Loucy (cell line): ENCODE measurements around the gene DRD2.

ENCODE experiments used
- H2AFZ ChIP-seq: fragments of 200-600 bp; sonication (generic); 2 replicates; pipeline ENCODE4 v1.6.0; 2016; ENCODE audit warnings: antibody characterized with exemption, mild to moderate bottlenecking, low read length, moderate library complexity
- H3F3A ChIP-seq: fragments of 200-600 bp; 2 replicates; pipeline ENCODE4 v1.6.0; 2016; ENCODE audit warnings: antibody characterized with exemption, low read depth, mild to moderate bottlenecking
- H3K27me3 ChIP-seq: fragments of 200-600 bp; sonication (generic); 2 replicates; pipeline ENCODE4 v1.6.1; 2014; ENCODE audit warnings: low read length, mild to moderate bottlenecking; ENCODE audit not compliant: insufficient read depth, poor library complexity, severe bottlenecking
- H3K36me3 ChIP-seq: fragments of 200-600 bp; sonication (generic); 2 replicates; pipeline ENCODE4 v1.6.1; 2016; ENCODE audit warnings: low read length; ENCODE audit not compliant: insufficient read depth
- H3K4me1 ChIP-seq: fragments of 200-600 bp; sonication (generic); 2 replicates; pipeline ENCODE4 v1.5.1; 2014; ENCODE audit warnings: low read length, mild to moderate bottlenecking; ENCODE audit not compliant: insufficient read depth, poor library complexity, severe bottlenecking
- H3K4me2 ChIP-seq: fragments of 200-600 bp; sonication (generic); 2 replicates; pipeline ENCODE4 v1.6.0; 2014; ENCODE audit warnings: antibody characterized with exemption, low read length, low read depth, mild to moderate bottlenecking; ENCODE audit not compliant: poor library complexity, severe bottlenecking
- H3K4me3 ChIP-seq: fragments of 200-600 bp; sonication (generic); 2 replicates; pipeline ENCODE4 v1.5.1; 2014; ENCODE audit warnings: low read length, mild to moderate bottlenecking, mixed read lengths; ENCODE audit not compliant: poor library complexity, severe bottlenecking
- H3K79me2 ChIP-seq: fragments of 200-600 bp; sonication (generic); 2 replicates; pipeline ENCODE4 v1.6.1; 2014; ENCODE audit warnings: low read length; ENCODE audit not compliant: insufficient read depth
- H3K9ac ChIP-seq: fragments of 200-600 bp; sonication (generic); 2 replicates; pipeline ENCODE4 v1.6.0; 2014; ENCODE audit warnings: mild to moderate bottlenecking, low read depth, low read length, moderate library complexity; ENCODE audit not compliant: poor library complexity, severe bottlenecking
- H3K9me2 ChIP-seq: fragments of 200-600 bp; sonication (generic); replicated peaks from 2 replicates; pipeline ENCODE4 v1.6.1; 2016; ENCODE audit warnings: low read depth, low read length, mixed read lengths
- H3K9me3 ChIP-seq: fragments of 200-600 bp; sonication (generic); 2 replicates; pipeline ENCODE4 v1.6.1; 2014; ENCODE audit warnings: mild to moderate bottlenecking, antibody characterized with exemption, low read length, low read depth; ENCODE audit not compliant: insufficient read depth
- H4K20me1 ChIP-seq: fragments of 200-600 bp; sonication (generic); 2 replicates; pipeline ENCODE4 v1.6.0; 2014; ENCODE audit warnings: antibody characterized with exemption, low read length, mild to moderate bottlenecking; ENCODE audit not compliant: insufficient read depth, poor library complexity, severe bottlenecking
- EZH2phosphoT487 ChIP-seq: fragments of 200-600 bp; IDR thresholded peaks from 2 replicates; pipeline ENCODE4 v1.6.1; 2018; ENCODE audit warnings: antibody characterized with exemption, mild to moderate bottlenecking, moderate library complexity, borderline replicate concordance
- TF ChIP-seq, protein P1 (sequence below): fragments of 200-600 bp; sonication (generic); conservative IDR thresholded peaks from 2 replicates; pipeline ENCODE4 v1.5.1; 2014; ENCODE audit warnings: mild to moderate bottlenecking, antibody characterized with exemption, low read length

The DRD2 gene

DNA sequence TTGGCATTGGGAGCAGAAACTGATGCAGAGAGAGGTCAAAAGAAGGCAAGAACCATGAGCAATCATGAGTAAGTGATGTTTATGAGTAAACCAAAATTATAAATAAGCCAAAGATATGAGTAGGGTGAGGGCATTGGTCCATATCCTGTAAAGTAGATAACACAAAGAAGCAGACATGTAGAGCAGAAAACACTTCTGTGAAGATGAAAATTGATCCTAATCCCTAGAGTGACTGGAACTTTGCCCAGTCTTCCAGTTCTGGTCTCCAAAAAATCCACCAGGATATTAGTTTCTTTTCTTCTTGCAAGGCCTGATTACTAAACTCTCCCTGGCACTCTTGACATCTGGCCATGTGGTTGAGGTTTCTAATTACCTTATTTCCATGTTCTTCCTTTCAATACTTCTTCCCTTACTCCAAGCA lies 13.7 kb upstream of the DRD2 start:
- Histone ChIP-seq H3K27me3 (no peaks in the 10 kb centered on the region), H4K20me1 (no peaks in the 10 kb centered on the region), H3K9me3 (no peaks in the 10 kb centered on the region), H3K4me1 (no peaks in the 10 kb centered on the region), H3K4me2 (no peak overlapping the region), H3K4me3 (no peak overlapping the region), H3F3A (no peaks in the 10 kb centered on the region), H3K9me2 (no peaks in the 10 kb centered on the region), H3K9ac (no peak overlapping the region), H2AFZ (no peak overlapping the region), H3K79me2 (no peaks in the 10 kb centered on the region), H3K36me3 (no peaks in the 10 kb centered on the region)
- no peak for TF ChIP-seq EZH2phosphoT487
- TF ChIP-seq, protein P1, sequence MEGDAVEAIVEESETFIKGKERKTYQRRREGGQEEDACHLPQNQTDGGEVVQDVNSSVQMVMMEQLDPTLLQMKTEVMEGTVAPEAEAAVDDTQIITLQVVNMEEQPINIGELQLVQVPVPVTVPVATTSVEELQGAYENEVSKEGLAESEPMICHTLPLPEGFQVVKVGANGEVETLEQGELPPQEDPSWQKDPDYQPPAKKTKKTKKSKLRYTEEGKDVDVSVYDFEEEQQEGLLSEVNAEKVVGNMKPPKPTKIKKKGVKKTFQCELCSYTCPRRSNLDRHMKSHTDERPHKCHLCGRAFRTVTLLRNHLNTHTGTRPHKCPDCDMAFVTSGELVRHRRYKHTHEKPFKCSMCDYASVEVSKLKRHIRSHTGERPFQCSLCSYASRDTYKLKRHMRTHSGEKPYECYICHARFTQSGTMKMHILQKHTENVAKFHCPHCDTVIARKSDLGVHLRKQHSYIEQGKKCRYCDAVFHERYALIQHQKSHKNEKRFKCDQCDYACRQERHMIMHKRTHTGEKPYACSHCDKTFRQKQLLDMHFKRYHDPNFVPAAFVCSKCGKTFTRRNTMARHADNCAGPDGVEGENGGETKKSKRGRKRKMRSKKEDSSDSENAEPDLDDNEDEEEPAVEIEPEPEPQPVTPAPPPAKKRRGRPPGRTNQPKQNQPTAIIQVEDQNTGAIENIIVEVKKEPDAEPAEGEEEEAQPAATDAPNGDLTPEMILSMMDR, result no peak

DNA sequence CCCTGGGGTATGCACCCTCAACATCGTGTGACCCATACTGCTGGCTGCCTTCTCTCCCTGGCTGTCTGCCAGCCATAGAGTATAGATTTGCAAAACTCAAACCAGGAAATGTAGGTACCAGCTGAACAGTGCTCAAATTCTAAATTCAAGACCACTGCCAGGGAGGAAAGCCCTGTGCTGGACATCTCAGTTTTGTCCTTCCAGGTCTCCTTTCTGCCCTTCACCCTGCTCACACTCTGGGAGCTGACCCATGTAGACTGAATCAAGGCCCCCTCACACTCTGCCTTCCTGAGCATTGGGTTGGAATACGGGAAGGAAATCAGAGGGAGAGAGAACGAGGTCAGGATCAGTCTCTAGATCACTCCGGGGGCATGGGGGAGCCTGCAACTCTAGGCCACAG lies 12.4 kb upstream of the DRD2 start:
- H3K4me3 ChIP-seq, result no peak overlapping the region
- no peaks in the 10 kb centered on the region for H3K27me3 ChIP-seq
- no peaks in the 10 kb centered on the region for H3F3A ChIP-seq
- H3K36me3 ChIP-seq, result no peaks in the 10 kb centered on the region
- no peak overlapping the region for H3K9ac ChIP-seq
- H3K9me2 ChIP-seq, result no peaks in the 10 kb centered on the region
- H4K20me1 ChIP-seq, result no peaks in the 10 kb centered on the region
- no peaks in the 10 kb centered on the region for H3K9me3 ChIP-seq
- H2AFZ ChIP-seq, result no peak overlapping the region
- TF ChIP-seq, protein P1, result no peak
- no peak for TF ChIP-seq EZH2phosphoT487
- no peaks in the 10 kb centered on the region for H3K4me1 ChIP-seq
- no peak overlapping the region for H3K4me2 ChIP-seq
- H3K79me2 ChIP-seq, result no peaks in the 10 kb centered on the region

DNA sequence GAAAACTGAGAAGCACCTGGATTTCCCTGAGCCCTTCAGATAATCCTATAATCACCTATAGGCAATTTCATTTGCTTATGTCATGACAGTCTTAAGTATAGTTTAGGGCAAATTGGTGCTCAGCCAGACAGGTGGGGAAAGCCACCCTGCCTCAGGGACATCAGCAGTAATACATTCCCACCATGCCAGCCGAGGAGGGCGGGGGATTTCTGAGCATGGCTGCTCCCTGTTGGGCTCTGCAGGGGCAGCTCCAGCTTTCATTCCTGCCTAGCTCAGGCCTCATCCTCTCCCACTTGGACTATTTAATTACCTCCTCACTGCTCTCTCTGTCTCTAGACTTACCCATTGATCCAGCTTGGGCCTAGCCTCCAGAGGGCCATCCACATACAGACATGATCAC lies 9.0 kb upstream of the DRD2 start:
- H3K4me1 ChIP-seq, result no peaks in the 10 kb centered on the region
- H3K4me3 ChIP-seq, result no peak overlapping the region
- H3K36me3 ChIP-seq, result no peaks in the 10 kb centered on the region
- no peaks in the 10 kb centered on the region for H3F3A ChIP-seq
- no peak overlapping the region for H3K4me2 ChIP-seq
- no peaks in the 10 kb centered on the region for H4K20me1 ChIP-seq
- TF ChIP-seq, protein P1, result no peak
- TF ChIP-seq EZH2phosphoT487, result no peak
- no peak overlapping the region for H2AFZ ChIP-seq
- no peaks in the 10 kb centered on the region for H3K79me2 ChIP-seq
- no peaks in the 10 kb centered on the region for H3K9me2 ChIP-seq
- no peaks in the 10 kb centered on the region for H3K27me3 ChIP-seq
- no peak overlapping the region for H3K9ac ChIP-seq
- H3K9me3 ChIP-seq, result no peaks in the 10 kb centered on the region
